ENCODE data around the gene C11orf91.
A peak's percentile ranks its signal among the peaks of the same experiment; 100 is the strongest.

Gene C11orf91

DNA sequence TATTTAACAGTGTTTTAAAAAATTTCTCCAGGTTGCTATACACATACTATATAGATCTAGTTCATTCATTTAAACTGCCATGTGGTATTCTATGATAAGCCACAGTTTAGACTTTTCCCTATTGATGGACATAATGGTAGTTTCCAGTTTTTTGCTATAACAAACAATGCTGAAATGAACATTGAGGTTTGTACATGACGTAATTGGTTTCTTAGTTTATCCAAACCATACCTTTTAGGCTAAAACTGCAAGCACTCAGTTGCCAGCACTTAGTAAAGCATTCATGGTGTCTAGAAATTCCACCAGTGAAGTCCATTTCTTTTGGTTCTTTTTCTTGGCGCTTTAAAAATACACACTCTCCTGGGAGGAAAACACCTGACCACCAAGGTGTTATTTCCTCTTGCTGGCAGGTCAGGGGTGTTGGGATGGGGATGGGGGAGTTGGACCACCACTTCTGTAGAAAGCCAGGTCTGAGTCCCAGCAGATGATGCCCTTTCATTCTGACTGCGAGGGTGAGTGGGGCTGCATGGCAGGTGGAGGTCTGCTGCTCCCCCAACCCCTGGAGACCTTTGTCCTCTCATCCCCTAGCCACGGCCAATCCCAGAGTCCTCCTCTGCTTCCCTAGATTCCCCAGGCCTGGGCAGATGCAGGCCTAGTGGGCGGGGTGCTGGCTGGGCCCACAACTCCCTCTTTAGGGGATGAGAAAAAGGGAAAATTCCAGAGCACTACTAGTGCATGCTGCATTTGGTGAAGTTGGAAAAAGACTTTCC lies 41.1 kb downstream of the C11orf91 start:
- in situ Hi-C loops (cut with MboI; ENCODE audit: low sequenced_read_pairs, unreplicated experiment), result no loop called here
- TF ChIP-seq, protein P1, sequence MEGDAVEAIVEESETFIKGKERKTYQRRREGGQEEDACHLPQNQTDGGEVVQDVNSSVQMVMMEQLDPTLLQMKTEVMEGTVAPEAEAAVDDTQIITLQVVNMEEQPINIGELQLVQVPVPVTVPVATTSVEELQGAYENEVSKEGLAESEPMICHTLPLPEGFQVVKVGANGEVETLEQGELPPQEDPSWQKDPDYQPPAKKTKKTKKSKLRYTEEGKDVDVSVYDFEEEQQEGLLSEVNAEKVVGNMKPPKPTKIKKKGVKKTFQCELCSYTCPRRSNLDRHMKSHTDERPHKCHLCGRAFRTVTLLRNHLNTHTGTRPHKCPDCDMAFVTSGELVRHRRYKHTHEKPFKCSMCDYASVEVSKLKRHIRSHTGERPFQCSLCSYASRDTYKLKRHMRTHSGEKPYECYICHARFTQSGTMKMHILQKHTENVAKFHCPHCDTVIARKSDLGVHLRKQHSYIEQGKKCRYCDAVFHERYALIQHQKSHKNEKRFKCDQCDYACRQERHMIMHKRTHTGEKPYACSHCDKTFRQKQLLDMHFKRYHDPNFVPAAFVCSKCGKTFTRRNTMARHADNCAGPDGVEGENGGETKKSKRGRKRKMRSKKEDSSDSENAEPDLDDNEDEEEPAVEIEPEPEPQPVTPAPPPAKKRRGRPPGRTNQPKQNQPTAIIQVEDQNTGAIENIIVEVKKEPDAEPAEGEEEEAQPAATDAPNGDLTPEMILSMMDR (IDR thresholded peaks at IDR 0.05; ENCODE audit: borderline replicate concordance, control extremely low read depth, extremely low read depth, insufficient read depth, missing control alignments), result no peak
- no peak for DNase-seq (ENCODE audit: low spot score)

DNA sequence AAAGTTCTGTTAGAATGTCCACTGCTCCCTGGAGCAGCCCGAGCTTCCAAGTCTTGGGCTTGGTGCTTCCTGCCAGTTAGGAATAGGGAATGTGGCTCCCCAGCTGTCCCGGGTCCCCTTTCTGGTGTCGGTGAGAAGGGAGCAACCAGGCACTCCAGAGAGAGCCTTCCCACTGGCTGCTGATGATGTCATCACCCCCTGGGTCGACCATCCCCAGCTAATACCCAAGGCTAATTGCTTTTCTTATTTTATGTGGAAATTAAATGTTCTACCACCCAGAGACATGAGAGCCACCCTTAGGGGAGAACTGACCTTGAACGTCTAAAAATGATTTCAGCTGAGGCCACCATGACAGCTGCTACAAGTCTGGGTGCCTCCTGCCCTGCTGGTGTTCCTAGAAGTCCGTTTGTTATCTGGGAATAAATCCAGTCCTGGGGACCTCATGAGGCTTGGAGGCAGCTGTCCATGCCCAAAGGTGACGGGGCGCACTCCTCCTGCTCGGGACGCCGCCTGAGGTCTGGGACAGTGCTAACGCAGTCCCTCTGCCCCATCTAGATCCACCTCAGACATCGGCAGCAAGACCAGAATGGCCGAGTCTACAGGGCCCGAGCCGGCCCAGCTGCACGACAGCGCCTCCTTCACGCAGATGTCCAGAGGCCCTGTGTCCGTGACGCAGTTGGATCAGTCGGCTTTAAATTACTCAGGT lies 42.3 kb downstream of the C11orf91 start:
- no peak for DNase-seq (ENCODE audit: low spot score)
- TF ChIP-seq, protein P1 (IDR thresholded peaks at IDR 0.05; ENCODE audit: borderline replicate concordance, control extremely low read depth, extremely low read depth, insufficient read depth, missing control alignments), result no peak
- in situ Hi-C loops (cut with MboI; ENCODE audit: low sequenced_read_pairs, unreplicated experiment), result no loop called here

DNA sequence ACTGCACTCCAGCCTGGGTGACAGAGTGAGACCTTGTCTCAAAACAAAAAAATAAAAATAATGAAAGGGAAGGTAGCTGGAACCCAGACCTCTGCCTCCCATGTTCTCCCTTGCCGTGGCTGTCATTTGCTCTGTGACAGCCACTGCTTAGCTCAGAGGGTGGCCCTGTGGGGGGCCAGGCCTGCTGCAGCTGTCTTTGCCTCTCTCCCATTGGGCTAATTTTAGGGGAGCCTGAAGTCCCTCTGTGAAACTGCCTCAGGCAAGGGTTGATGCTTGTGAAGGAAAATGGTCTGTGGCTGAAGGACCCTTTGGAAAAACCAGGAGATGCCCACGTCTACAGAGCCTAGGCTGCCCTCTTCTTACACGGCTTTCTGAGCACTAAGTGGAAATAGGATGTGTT lies 42.9 kb downstream of the C11orf91 start:
- TF ChIP-seq, protein P1 (IDR thresholded peaks at IDR 0.05; ENCODE audit: borderline replicate concordance, control extremely low read depth, extremely low read depth, insufficient read depth, missing control alignments), result no peak
- in situ Hi-C loops (cut with MboI; ENCODE audit: low sequenced_read_pairs, unreplicated experiment), result no loop called here
- DNase-seq (ENCODE audit: low spot score), result no peak

DNA sequence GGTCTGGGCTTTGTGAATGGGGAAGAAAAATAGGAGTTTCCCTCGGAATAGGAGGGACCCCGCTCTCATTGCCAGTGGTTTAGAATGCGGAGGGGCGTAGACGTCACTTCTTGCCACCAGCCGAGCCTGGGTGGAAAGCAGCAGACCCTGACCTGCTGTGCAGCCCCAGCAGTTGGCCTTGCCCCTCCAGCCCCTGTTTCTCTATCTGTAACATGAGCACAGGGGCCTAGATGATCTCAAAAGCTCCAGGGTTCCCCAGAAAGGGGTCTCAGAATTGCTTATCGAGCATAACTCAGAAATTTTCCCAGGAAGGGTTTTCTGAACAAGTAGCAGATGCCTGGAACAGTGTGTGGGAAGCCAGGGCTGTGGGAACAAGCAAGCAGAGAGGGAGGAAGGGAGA lies 43.9 kb downstream of the C11orf91 start:
- DNase-seq (ENCODE audit: low spot score), result no peak
- TF ChIP-seq, protein P1 (IDR thresholded peaks at IDR 0.05; ENCODE audit: borderline replicate concordance, control extremely low read depth, extremely low read depth, insufficient read depth, missing control alignments), result no peak
- in situ Hi-C loops (cut with MboI; ENCODE audit: low sequenced_read_pairs, unreplicated experiment), result no loop called here

DNA sequence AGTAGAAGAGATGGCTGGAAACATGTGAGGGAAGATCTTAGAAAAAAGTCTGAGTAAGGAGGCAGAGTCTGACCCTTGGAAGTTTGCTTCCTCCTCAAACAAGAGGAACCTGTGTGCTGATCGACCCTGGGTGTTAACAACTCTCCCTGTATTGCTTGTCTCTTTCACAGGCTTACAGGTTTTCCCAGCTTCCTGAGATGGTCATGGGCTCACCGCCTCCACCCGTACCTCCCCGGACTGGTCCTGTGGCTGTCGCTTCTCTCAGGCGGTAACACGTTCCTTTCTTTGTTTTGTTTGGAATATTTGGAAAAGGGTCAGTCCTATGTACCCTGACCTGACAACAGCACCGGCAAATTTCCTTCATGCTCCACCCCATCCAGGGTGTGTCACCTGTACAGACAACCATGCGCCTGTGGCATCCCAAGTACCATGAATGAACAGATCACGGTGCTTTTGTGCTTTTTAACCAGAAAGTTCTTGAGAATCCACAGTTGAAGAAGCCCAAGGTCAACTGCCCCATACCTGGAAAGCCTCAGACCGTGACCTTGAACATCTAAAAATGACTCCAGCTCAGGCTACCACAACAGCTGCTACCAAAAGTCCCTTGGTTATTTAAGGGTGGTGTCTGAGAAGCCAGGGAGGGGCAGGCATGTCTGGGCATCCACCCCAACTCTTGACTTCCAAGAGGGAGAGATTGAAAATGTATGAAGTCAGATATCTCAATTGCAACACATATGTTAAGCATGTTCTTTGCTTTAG lies 44.6 kb downstream of the C11orf91 start:
- DNase-seq (ENCODE audit: low spot score), result peak; percentile 55
- in situ Hi-C loops (cut with MboI; ENCODE audit: low sequenced_read_pairs, unreplicated experiment), result no loop called here
- TF ChIP-seq, protein P1 (IDR thresholded peaks at IDR 0.05; ENCODE audit: borderline replicate concordance, control extremely low read depth, extremely low read depth, insufficient read depth, missing control alignments), result no peak

DNA sequence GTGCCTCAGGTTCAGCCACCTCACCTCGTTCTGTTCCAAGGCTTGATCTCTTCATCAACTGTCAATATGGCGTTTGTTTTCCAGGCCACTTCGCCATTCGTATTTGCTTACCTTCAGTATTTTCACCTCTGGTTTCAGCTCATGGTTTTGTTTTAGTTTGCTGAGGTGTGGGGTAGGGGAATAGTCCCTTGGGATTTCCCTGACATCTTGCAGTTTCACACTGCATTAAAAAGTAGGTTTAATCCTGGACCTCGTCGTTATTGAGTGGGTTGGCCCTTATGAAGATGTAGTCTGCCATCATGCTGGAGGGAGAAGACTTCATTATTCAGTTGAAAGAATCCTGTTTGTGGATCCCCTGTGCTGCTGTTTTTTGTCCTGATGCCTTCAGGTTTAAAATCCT lies 46.0 kb downstream of the C11orf91 start:
- DNase-seq (ENCODE audit: low spot score), result no peak
- in situ Hi-C loops (cut with MboI; ENCODE audit: low sequenced_read_pairs, unreplicated experiment), result no loop called here
- TF ChIP-seq, protein P1 (IDR thresholded peaks at IDR 0.05; ENCODE audit: borderline replicate concordance, control extremely low read depth, extremely low read depth, insufficient read depth, missing control alignments), result no peak

All from GM13976 (cell line).